GM19043 (cell line): ENCODE results near the gene NCAM1.

ENCODE experiments used
- ATAC-seq: cut with Tn5 transposase; IDR thresholded peaks from one replicate; pipeline ENCODE4 v1.9.1; 2021; ENCODE audit warnings: low read depth; ENCODE audit not compliant: unreplicated experiment

Gene NCAM1

DNA sequence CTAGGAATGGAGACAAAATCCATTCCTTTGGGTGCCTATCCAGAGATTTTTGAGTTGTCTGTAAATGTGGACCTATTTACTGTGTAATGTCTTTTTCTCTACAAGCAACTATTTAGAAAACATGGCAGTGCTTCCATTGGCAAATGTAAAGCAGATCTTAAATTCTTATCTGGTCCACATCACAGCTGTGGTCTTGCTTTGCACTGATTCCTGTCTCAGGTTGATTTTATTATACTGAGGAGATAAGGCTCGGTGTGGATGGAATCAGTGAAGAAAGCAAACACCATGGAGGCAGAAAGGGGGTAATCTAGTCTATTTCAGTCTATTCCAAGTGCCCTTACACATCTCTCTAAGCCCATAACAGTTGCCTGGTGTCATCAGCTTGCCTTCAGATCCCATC, 160.5 kb downstream of the NCAM1 start:
- ATAC-seq, result no peak

DNA sequence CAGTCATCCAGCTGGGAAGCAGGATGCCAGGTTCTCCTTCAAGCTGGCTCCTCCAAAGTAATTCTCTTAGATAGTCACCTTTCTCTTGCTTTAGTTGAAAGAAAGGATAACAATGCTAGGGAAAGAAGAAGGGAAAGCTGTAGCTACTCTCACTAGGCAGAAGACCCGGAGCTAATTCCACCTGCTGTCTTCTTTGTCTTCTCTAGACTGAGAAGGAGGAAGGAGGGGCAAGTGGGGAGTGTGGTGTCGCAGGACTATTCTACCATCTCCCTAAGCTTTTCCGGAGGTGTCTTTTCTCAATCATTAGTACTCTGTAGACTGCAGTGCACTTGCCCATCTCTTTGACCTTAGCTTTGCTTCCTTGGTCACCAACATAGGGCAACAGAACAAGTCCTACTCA, 162.8 kb downstream of the NCAM1 start:
- no peak for ATAC-seq

DNA sequence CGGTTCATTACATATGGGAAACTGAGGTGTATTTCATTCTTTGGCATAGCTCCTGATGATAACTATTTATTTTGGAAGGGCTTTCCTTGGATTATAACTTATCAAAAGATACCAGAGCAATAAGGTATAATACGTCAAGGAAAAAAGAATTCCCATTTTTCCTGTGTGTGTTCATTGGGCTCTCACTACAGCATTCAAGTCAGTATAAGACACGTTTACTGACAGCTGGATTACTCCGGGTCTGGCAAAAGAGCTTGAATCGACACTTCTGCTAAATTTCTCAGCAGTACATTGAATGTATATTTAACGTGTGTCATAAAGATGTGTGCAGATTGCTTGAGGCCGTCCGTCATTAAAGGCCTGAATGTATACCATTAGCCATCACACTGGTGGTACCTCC, 163.4 kb downstream of the NCAM1 start:
- no peak for ATAC-seq

DNA sequence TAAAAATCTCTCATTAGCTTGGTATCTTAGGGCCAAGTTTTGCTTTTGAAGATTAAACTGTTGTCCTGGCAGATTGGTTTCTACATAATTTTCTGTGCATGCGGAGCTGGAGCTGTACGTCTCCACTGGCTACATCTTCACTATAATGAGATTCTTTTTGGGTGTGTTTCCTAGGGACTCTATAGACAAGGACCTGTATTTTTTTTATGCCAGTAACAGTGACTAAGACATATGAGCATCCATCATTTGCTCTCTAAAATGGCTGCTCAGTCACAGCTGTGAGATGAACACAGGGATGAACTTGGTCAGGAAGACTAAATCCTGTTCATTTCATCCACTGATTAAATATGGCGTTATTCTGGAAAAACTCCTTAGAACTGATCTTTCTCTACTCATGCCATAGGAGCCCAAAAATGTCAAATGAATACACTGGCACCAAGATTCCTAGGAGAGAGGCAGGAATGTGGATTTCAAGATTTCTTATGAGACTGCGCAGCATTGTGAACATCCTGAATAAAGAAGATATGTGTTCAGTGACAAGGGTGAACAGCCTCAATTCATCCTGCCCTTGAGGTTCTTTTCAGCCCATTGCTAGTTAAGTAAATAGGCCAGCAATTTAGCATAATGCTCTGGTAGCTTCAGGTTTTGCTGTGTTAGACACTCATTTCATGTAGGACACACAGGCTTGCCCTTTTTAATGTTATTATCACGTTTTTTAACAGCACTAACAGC, 168.2 kb downstream of the NCAM1 start:
- ATAC-seq, result no peak

DNA sequence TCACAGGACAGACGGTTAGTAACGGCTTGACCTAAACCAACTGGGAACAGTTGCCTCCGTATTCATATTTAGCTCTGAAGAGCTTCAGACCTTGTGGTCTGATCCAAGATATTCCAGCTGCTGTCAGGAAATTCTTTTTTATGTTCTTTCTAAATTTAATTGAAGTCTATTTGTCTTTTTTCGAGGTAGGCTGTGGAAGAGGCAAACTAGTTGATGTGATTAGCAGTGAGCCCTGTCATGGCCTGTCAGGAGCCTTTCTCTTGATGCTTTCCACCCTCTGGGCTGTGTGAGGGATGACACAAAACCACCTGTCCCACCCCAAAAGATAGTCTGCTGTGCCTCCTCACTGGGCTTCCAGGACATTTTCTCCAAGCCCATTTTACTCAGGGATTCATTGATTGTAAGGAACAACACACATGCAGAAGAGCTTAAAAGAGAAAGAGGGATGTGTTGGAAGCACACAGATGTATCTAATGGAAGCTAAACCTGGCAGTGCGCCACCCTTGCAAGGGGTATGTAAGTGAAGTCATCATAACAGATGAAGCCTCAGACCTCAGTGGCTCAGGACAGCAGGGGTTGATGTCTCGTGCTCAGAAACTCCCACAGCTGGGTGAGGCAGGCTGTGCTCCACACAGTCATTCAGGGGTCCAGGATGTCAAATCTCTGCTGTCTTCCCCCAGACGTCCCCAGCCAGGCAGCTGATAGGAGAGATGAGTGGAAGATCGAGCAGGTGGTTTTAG, 170.0 kb downstream of the NCAM1 start:
- no peak for ATAC-seq

DNA sequence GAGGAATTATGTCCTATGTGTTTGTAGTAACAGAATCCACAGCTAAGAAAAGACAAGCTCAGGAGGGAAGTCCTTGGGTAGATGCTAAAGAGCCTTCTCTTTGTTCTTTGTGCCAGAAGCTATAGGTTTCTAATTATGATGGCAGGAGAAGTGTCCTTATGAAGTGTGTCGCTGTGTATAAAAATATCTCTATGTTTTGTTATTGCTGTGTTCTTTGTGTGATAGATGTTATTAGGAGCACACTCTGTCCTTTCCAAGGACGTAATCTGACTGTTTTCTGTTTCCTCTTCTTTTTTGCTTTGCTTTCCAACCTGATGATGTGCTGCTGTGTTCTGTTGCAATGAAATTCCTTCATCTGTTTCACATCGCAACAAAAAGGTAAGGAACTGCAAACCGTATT, 171.9 kb downstream of the NCAM1 start:
- ATAC-seq, result no peak

DNA sequence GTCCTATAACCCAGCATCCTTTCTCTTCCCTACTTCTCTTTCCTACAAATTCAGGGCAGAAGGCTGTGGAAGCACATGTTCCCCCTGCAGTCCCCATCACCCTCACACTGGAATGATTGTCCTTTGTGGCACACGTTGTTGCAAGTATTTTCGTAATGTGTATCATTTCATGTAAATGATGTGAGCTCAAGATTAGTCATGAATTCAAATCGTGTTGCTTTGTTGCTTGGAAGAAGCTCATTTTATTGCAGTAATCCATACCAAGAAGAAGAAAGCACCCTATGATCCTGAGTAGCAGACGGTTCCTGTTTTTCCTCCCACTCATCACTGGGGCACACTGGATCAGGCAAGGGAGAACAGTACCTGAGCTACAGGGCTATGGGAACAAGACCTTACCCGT, 173.4 kb downstream of the NCAM1 start:
- no peak for ATAC-seq

DNA sequence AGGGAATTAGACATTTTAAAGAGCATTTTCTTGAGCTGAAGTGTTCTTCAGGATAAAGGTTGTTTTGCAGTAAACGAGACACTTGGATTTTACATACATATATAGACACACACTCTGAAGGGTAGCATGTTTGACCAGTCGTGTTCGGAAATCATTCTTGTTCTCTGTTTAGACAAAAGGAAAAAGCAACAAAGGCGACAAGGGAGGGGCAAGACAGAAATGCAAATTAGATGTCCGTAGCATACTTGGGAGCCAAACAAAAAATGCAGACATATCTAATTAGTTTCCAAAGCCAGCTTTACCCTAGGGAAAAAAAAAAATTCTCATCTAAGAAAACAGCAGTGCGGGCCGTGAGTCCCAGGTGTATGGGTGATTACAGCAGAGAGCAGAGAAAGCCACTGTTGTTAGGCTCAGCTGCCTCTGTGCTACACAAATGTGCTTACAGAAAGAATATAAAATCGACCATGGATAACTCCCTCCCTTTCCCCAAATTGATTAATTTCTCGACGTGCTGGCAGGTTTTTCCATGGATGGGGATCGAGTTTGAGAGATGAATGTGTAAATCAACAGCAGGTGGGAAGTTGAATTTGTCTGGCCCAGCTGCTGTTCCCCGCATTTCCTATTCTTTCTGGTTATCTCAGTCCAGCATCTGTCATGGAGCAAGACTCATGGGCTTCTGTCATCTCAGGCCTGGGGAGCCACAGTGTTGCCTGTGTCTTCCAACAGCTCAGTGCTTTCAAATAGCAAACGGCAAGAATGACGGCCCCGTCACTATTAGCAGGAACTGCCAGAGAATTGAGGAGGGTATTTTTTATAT, 176.7 kb downstream of the NCAM1 start:
- ATAC-seq, result no peak

DNA sequence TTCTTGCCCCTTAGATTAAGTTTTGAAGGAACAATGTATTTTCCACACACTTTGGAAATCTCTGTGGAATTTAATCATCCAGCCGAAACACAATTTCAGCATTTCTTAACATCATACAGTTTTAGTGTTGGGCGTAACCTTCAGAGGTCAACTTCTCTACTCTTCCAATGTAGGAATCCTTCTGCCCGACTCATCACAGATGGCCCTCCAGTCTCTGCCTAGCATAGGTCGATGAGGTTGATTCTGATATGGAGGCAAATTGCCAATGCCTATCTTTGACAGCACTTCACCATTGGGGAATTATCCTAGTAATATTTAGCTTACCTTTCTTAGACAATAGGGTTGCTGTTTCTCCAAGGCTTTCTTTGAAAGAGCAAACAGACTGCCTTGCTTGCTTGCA, 177.5 kb downstream of the NCAM1 start:
- no peak for ATAC-seq

DNA sequence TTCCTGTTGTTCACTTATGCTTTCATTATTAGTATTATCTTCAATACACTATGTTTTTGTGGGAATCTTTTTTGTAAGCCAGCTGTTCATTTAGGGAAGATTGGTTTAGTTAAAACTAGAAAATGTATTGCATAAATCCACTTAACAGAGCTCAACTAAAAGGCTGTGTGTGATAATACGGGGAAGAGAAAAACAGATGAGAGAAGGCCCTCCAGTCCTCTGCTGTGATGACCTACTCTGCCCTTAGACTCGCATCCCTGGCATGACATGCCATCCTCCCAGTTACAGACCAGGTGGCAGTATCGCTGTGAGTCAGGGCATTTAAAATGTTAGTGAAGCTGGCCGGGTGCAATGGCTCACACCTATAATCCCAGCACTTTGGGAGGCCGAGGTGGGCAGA, 179.8 kb downstream of the NCAM1 start:
- no peak for ATAC-seq

DNA sequence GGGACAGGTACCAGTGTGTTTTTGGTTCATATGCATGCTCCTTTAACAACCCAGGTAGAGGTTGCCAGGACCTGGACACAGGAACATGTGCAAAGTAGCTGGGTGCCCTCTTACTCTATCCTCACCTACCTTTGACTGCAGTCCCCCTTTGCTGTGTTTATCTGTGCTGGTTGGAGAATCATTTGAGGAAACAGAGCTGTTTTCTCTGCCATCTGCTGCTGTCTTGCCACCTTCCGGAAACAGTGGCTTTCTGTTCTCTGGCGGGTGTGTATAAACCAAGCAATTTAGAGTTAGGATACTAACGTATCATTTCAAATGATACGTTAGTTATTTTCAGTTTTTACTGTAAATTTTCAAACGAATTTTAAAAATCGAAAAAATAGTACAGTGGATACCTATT, 181.3 kb downstream of the NCAM1 start:
- no peak for ATAC-seq

DNA sequence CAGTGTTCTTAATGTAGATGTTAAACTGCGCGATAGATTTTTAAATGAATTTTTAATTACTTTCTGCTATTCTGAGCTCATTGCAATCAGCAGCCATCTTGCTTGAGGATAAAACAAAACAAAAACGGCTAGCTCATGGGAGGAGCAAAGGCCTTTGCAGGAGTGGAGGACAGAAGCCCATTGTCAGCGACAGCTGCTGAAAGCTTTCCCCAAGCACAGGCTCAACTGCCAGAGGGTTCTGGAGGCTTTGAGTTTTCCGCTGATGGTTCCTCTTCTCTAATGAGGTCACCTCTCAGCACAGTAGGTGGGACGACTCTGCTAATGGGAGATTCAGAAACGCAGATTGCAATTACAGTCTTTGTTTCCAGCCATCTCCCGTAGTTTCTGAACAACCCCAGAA, 186.0 kb downstream of the NCAM1 start:
- ATAC-seq, result no peak

DNA sequence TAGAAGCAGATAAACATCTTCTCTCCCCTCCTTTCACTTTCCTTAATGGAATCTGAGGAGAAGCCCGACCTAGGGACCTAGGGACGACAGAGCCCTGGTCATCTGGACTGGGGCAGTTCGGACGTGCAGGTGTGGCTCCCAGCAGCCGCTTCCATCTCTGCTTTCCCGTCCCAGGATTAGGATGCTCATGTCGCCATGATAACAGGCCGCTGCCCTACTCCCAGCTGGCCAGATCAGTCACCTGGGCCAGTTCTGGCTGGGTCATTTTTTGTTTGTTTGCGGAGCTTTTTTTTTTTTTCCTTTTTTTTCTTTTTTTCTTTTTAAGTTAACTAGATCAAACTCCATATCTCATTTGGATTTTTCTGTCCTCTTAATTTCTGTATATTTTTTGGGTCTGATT, 186.9 kb downstream of the NCAM1 start:
- ATAC-seq, result no peak

DNA sequence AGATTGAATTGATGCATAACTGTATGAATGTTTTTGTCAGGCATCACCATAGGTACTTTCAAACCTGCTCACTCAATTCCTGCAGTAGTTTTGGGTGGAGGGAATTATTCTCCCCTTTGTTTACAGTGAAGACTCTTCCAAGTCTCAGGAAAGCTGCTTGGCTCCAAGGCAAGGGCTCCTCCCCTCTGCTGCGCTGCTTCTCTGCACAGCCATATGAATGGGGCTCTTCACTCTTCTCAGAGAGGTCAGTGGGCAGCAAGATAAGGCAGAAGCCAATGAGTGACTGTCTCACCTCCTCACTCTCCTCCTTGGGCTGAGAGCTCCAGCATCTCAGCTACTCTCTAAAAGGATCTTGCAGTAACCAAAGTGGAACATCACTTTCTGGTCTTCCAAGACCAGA, 187.4 kb downstream of the NCAM1 start:
- no peak for ATAC-seq

DNA sequence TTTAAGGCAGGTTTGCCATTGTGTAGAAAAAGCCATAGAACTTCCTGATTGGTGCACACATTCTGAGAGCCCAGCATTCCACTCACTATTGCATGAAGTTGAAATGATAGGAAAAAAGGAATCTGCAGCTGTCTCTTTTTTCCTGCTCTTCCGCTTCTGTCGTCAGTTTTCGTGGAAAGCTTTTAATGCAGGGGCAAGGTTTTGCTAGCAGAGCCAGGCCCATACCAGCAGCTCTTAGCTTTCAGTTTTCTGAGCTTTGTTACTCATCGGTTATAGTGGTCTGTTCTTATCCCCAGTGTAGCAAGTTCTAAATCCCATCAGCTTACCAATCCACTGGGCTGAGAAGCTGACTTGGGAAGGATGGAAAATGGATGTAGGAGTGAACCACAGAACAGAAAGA, 190.3 kb downstream of the NCAM1 start:
- ATAC-seq, result no peak

DNA sequence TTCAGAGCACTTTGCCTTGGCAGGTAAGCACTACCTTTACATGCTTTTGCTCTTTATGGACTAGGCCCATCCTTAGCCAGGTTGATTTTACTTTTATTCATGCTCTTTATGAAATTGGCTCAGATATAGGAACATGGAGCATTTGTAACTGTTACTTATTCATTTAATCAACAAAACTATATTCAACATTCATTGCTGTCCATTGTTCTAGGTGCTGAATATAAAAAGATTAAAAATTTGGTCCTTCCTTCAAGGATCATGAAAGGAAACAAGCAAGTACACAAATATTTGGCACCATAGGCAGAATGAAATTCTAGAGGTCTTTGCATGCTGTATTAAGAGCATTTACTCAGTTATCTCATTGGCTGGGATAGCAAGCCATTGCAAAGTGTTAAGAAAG, 191.3 kb downstream of the NCAM1 start:
- ATAC-seq, result no peak

DNA sequence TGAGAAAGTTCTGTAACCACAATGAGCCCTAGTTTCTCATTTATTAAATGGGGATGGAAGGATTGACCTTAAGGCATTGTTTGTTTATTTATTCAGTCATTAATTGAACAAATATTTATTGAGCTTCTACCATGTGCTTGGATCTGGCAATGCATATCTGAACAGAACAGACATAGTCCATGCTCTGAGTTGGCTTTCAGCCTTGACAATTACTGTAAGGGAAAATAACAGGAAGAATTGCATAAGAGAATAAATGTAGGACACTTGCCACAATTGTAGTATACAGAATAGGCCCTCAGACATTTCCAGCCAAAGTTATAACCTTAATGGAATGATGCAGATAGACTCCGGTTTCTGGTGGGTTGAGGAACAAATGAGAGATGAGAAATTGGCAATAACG, 192.6 kb downstream of the NCAM1 start:
- no peak for ATAC-seq

DNA sequence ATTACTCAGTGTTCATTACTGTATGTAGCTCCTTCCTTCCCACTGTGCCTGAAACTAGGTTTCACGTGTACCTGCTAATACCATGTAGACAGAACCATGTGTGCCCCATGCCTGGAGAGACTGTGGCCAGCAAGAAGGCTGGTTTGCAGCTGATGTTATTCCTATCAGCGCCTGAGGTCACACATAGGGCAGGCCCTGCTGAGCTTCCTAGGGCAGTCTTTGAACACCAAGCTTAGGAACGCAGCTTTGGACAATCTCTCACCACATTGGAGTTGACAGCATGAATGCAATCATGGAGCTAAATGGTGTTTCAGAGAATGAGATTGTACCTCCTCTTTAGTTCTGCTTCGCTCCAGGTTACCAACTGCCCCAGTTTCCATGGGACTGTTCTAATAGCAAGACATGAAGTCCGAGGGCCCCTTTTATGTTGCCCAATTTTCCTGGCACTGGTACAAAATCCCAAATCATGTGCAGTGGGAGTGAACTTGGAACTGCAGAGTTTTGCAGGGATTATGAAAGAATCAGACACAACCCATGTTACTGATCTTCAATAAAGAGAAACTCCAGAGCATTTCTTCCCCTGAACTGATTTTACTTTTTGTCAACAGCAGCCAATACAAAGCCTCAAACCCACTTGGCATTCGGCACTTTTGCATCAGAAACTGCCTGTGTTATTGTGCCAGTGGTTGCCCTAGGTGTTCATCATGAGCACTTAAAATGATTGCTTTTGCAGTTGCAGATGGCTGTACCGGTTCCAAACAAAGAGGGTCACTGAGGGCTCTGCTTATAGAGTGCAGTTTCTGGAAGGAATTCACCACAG, 199.0 kb downstream of the NCAM1 start:
- ATAC-seq, result no peak

DNA sequence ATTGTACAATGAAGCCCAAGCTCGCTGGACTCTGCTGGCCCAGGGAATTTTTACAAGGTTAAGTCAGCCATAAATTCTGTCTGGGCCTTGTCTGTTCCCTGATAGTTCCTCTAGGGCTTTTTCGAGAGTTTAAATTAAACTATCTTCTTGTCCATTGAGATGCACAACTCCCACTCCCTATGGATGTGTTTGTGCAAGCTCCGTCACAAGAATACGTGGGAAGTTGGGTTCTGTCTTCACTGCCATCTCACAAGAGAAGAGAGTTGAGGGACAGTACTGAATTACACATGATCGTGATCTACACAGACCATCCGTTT, 199.5 kb downstream of the NCAM1 start:
- ATAC-seq, result no peak

DNA sequence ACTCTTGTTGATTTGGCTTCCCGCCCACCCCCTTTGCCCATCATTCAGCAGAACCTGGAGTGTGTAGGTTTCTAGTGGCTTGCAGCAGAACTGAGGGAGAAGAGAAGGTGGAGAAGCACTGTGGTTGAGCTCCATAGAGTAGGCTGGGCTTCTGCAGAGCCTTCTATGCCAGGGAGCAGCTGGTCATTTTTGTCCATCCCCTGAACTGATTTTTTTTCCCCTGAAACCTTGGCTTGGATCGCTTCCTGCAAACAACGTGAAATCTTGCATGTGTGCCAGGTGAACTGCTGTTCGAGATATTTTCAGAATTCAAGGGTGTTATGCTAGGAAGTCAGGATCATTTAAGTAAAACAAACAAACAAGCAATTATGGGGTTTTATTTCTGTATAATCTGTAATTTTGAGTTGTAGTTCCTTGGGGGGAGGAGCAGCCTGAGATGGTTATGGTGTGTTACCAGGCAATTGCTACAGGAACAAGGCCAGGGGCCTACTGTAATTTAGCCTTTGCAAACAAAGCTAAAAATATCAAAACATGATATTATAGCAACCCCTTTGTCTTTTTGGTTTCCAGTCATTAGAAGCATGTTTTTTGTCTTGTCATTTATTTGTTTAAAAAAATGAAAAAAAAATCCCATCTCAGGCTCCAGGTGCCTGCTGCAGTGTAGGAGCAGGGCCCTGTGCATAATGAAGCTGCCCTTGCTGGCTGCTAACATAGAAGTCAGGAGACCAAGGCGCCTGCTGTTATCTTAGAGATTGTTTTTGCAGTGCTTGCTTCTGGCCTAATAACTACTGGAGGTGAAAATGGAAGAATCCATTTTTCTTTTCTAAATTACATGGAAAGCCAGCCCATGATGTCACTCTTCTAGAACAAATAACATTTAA, 200.7 kb downstream of the NCAM1 start:
- ATAC-seq, result no peak
